ENCODE results near the gene BCDIN3D.

DNA sequence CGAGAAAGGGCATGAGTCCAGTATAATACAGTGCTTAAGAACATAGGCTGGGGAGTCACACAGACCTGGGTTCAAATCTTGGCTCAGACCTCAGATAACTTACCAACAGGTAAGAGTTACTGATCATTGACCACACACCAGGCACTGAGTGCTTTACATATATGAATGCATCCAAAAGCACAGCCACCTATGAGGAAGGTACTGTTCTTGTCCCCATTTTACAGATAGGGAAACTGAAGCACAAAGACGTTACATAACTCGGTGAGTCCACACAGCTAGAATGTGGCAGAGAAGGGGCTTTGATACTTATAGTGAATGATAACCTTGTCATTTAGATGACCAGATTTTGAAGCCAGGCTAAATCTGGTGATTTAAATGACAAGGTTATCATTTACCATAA is 33.2 kb upstream of the BCDIN3D start:
- TF ChIP-seq, protein P1, sequence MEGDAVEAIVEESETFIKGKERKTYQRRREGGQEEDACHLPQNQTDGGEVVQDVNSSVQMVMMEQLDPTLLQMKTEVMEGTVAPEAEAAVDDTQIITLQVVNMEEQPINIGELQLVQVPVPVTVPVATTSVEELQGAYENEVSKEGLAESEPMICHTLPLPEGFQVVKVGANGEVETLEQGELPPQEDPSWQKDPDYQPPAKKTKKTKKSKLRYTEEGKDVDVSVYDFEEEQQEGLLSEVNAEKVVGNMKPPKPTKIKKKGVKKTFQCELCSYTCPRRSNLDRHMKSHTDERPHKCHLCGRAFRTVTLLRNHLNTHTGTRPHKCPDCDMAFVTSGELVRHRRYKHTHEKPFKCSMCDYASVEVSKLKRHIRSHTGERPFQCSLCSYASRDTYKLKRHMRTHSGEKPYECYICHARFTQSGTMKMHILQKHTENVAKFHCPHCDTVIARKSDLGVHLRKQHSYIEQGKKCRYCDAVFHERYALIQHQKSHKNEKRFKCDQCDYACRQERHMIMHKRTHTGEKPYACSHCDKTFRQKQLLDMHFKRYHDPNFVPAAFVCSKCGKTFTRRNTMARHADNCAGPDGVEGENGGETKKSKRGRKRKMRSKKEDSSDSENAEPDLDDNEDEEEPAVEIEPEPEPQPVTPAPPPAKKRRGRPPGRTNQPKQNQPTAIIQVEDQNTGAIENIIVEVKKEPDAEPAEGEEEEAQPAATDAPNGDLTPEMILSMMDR (optimal IDR thresholded peaks at IDR 0.05 in 1 of 3, IDR thresholded peaks at IDR 0.05 in 1 of 3, conservative IDR thresholded peaks at IDR 0.05 in 1 of 3; ENCODE audit: extremely low read depth in 1 of 3, insufficient read depth in 2 of 3, low read length in 3 of 3): no peak
- no peak for TF ChIP-seq EZH2 (IDR thresholded peaks at IDR 0.05; ENCODE audit: low read length)

Data from keratinocyte (primary cell).